HG02759 (cell line): ENCODE measurements around the gene LRRTM4.
"Not testable (repeated sequence)": the region's sequence is repeated elsewhere in the genome, so short reads cannot be mapped to it uniquely, and the experiment has no call there.

Experiments used
- ATAC-seq: cut with Tn5 transposase; IDR thresholded peaks from one replicate; pipeline ENCODE4 v1.9.1; 2021; ENCODE audit warnings: mild to moderate bottlenecking, moderate library complexity; ENCODE audit not compliant: unreplicated experiment

The LRRTM4 gene

GRCh38 chr2:76921006-76921405, 601.2 kb downstream of the LRRTM4 start:
- no peak for ATAC-seq

GRCh38 chr2:76895469-76895868, 626.7 kb downstream of the LRRTM4 start:
- no peak for ATAC-seq

DNA sequence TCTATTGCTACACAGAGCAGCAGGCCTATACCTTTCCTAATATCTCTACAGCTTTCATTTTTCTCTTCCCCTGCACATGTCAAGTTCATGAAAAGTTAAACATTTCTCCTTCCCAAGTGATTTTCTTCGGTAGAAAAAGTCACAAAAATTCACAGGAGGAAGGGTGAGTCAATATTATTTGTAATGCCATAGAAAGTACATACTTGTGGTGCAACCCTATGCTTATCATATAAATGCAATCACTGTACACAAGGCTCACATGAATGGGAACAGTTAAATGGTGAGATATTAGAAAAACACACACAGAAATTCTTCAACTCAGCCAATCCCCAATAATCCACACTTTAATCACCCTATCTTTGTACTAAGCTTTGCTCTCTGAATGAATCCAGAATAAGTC, 651.6 kb downstream of the LRRTM4 start:
- ATAC-seq: no peak

GRCh38 chr2:76870011-76870410, 652.2 kb downstream of the LRRTM4 start:
- ATAC-seq: no peak

DNA sequence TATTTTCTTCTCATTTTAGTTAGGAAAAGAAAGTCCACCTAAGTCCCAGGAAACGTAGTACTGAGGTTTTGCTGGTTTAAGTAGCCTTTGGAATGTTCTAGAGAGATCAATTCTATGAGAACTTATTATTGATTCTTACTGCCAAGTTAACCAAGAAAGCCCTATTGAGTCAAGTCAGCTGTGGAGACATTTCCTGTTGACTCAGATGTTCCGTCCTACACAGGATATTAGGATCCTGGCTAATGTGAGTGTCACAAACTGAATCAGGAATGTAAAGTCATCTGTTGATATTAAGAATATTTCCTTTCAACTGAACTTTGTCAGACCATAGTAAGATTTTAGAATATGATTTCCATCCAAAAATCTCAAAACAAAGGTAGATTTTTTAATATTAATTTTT, 654.3 kb downstream of the LRRTM4 start:
- no peak for ATAC-seq

DNA sequence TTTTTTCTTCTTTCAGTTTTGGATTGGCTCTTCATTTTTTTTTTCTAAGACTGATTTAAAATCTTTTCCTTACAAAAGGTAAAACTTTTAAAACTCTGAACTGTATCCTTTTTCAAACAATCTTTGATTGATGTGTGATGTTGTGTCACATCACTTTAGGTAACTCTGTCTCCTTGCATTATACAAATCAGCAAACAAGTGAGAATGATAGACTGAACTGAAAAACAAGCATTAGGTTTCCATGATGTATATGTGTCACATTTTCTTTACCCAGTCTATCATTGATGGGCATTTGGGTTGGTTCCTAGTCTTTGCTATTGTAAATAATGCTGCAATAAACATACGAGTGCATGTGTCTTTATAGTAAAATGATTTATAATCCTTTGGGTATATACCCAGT, 655.7 kb downstream of the LRRTM4 start:
- no peak for ATAC-seq

GRCh38 chr2:76862901-76863300, 659.3 kb downstream of the LRRTM4 start:
- ATAC-seq: no peak

DNA sequence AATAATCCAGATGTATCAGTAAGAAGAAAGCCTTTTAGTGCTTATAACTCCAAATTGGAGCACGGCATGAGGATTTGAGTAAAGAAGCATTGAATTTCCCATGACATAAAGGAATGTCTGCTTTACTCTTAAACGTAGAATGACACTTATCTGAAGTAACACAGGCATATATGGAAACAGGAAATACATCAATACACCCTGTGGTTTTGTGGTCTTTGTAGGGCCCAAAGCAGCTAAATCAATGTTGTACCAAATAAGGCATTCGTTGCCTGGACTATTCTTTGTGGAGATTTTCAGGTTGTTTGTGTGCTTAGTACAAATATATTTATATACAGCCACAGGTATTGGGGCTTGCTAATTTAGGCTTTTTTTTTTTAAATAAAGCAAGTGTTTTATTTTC, 660.5 kb downstream of the LRRTM4 start:
- ATAC-seq: peak; percentile 47

DNA sequence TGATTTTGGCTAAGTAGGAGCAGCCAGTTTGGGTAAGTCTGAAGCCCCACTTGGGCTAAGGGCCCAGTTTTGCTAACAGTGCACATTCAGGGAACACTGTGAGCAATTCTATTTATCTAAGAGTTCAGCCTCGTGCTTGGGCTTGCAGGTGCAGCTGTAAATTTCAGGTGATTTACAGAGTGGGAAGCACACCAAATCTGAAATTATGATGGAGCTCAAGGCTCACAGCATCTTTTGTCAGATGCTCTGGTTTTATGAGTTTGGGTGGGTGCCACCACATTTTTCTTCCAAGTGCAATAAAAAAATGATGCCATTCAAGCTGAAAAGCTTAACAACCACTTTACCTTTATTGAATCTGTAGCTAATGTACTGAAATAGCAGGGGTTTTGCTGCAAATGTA, 671.2 kb downstream of the LRRTM4 start:
- ATAC-seq: no peak

GRCh38 chr2:76849086-76849485, 673.1 kb downstream of the LRRTM4 start:
- ATAC-seq: no peak

DNA sequence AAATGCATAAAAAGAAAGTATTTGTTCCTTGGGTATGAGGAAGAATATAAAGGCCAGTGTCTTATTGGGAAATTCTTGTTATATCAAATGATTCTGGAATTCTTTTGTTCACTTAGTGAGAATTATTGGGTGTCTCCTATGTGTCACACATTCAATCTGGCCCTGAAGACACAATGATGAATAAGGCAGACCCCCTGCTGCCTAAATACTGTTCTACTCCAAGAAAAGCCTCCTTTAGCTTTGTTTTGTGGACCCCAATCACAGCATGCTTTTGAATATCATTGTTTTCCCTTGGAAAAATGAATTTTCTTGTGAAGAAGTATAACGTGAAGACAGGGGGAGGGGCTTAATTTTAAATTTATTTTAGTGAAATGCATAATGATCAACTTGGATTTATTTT, 682.4 kb downstream of the LRRTM4 start:
- ATAC-seq: no peak

- no peak for ATAC-seq
These were observed 692.6 kb downstream of the LRRTM4 start for GRCh38 chr2:76829374-76830234.

GRCh38 chr2:76826691-76827090, 695.5 kb downstream of the LRRTM4 start:
- no peak for ATAC-seq

DNA sequence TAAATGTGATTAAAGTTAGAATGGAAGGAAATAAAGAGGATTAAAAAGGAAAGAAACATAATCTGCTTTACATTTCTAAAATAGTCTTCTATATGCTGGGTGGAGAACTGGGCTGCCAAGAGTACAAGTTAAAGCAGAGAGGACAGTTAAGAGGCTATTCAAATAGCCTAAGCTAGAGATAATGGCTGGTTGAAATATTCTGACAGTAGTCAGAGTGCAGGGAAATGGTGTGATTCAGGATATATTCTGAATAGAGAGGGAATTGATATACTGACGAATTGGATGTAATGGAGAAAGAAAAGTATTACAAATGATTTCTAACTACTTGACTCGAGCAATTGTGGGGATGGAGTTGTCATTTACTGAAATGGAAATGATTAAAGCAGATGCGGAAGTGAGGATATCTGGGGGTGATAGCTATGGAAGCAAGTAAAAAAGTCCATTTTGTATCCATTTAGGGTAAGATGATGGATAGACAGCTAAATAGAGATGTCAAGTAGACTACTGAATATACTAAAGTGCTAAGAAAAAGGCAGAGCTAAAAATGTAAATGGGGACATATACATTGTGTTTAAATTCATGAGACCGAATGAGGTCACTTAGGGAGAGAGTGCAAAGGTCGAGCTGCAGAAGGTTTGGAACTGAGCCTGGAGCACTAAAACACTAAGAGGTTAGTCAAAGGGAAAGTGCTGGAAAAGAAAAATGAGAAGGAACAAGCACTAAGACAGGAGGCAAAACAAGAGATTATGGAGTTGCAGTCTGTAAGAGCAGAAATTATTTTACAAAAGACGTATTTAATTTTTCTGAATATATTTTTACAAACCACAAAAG, 696.8 kb downstream of the LRRTM4 start:
- no peak for ATAC-seq

DNA sequence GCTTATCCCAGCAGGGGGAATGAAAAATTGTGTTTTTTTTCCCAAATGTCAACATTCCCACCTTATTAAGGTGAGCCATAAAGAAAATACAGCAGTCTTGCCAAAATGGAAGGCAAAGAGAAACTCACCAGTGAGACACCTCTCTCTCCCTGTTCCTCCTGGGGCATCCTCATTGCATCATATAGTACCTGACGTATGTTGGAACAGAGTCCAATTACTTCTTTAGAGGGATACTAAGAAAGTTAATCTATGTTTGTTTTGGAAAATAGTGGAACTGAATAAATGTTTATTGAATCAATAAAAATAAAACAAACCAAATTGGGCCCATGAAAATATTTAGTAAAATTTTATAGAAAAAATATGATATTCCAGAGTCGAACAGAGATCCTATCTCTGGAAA, 700.4 kb downstream of the LRRTM4 start:
- ATAC-seq: no peak

- no peak for ATAC-seq
These were observed 709.1 kb downstream of the LRRTM4 start for GRCh38 chr2:76813084-76813483.

DNA sequence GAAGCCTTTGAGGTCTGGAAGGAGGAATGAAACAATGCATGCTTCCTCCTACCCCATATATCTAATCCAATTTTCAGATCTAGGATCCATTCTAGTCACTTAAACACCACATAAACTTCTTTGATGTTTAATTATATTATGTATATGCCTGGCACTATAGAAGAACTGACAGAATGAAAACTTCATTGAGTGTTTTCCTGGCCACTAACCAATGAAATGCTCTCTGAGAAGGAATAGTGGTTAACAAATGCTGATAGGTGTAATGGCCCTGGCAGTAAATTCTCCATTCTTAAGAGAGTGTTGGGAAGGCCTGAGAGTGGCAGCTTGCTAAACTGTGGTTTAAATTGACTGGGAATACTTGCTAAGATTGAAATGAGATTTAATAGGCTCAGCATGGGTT, 710.0 kb downstream of the LRRTM4 start:
- ATAC-seq: no peak

- no peak for ATAC-seq
These were observed 713.0 kb downstream of the LRRTM4 start for GRCh38 chr2:76809136-76809535.

DNA sequence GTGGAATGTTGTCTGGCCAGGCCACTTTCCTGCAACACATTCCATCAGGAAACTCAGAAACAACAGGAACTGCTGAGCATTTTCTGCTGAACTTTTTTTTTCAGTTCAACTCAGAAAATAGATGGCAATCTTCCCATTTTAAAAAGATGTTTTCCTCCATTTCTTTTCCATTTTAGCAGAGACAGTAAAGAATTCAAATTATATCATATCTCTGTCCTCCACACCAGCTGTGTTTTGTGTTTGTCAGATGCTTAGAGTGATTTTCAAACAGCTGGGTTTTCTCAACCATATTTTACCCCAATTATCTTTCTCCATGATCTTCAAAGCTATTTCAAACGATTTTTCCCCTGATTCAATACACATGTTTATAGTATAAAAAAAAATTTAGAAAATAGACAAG, 713.4 kb downstream of the LRRTM4 start:
- ATAC-seq: no peak

DNA sequence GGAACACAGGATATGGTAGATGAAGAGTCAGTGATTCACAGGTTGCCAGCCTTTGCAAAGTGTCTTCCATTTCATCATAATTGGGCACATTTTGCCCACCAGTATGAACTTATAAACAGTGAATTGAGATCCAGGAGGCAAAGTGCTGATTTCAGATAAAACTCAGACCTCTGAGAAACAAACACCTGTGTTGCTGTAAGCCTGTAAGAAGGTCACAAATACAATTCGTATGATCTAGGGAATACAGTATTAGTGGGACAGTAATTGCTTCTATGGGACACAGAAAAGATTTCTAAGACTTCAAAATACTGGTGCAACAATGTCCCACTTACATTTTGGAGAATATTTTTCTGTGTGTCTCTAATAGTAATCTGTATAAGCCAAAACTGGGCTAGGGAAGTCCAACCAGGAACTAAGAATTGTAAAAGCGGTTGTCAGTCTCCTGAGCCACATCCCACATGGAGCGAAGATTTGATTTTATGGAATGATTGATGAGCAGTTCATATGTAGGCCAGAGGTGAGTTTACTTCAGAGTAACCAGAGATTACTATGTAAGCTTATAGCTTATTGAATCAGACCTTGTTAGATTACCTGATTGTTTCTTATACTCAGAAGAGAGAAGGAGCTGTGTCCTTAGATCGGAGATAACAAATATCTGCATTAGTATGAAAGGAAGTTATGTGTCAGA, 728.4 kb downstream of the LRRTM4 start:
- no peak for ATAC-seq

DNA sequence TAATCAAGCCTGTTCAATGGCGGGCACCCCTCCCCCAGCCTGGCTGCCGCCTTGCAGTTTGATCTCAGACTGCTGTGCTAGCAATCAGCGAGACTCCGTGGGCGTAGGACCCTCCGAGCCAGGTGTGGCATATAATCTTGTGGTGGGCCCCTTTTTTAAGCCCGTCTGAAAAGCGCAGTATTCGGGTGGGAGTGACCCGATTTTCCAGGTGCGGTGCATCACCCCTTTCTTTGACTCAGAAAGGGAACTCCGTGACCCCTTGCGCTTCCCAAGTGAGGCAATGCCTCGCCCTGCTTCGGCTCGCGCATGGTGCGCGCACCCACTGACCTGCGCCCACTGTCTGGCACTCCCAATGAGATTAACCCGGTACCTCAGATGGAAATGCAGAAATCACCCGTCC, 740.9 kb downstream of the LRRTM4 start:
- ATAC-seq: not testable (repeated sequence)

DNA sequence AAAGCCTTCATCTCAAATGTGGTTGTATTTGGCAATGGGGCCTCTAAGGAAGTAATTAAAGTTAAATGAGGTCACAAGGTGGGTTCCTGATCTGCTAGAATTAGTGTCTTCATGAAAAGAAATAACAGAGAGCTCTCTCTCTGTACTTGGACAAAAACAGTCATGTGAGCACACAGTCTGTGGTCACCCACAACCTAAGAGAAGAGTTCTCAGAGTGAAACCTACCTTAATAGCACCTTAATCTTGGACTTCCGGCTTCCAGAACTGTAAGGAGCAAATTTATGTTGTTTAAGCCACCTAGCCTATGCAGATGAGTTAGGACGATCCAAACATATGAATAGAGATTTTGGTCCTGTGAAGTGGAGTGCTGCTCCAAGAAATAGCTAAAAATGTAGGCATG, 758.9 kb downstream of the LRRTM4 start:
- ATAC-seq: peak; percentile 52
